Testis (tissue), 2 donors: ENCODE results near the gene TFB2M.

ENCODE experiments used
- POLR2A ChIP-seq: fragments of 450-650 bp; IDR thresholded peaks from one replicate; pipeline ENCODE4 v1.6.1; 2017; ENCODE audit warnings: antibody characterized with exemption, mild to moderate bottlenecking, moderate library complexity
- TF ChIP-seq, protein P1 (sequence below), 3 experiments: fragments of 450-650 bp in 2 of 3; fragments of 200-600 bp in 1 of 3; sonication (generic) in 1 of 3; IDR thresholded peaks; one replicate each; pipeline ENCODE4 v1.5.1; 2016 to 2019; ENCODE audit warnings: antibody characterized with exemption in 3 of 3, mild to moderate bottlenecking in 2 of 3, moderate library complexity in 1 of 3

DNA sequence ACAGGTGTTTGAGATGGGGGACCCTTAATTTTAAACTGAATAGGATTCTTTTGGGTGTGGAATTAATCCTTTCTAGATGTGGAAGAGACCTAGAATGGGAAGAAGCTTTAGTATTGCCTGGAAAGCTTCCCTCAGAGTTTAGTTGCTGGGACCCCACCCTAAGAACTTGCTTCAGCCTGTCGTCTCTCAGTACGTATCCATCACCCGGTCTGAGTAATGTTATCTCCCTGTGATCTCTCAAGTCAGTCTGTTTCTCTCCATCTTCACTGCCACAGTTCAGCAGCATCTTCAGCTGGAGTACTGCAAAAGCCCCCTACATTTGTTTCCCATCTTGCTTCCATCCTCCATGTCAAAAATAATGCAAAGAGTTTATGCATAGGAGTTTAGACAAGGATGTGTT lies 29.1 kb upstream of the TFB2M start:
- TF ChIP-seq, protein P1, sequence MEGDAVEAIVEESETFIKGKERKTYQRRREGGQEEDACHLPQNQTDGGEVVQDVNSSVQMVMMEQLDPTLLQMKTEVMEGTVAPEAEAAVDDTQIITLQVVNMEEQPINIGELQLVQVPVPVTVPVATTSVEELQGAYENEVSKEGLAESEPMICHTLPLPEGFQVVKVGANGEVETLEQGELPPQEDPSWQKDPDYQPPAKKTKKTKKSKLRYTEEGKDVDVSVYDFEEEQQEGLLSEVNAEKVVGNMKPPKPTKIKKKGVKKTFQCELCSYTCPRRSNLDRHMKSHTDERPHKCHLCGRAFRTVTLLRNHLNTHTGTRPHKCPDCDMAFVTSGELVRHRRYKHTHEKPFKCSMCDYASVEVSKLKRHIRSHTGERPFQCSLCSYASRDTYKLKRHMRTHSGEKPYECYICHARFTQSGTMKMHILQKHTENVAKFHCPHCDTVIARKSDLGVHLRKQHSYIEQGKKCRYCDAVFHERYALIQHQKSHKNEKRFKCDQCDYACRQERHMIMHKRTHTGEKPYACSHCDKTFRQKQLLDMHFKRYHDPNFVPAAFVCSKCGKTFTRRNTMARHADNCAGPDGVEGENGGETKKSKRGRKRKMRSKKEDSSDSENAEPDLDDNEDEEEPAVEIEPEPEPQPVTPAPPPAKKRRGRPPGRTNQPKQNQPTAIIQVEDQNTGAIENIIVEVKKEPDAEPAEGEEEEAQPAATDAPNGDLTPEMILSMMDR (IDR thresholded peaks at IDR 0.05) = no peak
- TF ChIP-seq POLR2A = no peak
